Glutamatergic neuron (in vitro differentiated cells): ENCODE results near the gene CD79A. TPM values are rescaled to one million over a fixed set of nuclear protein-coding genes. Genes with fewer than 3 reads are reported as not detected.
"Not testable (repeated sequence)": the region's sequence is repeated elsewhere in the genome, so short reads cannot be mapped to it uniquely, and the experiment has no call there.

Experiments used
- DNase-seq: peaks from one replicate; pipeline ENCODE4 v3.0.0; 2022
- H3K27ac Mint-ChIP-seq: one replicate; pipeline ENCODE4 v1.8.0; 2020; ENCODE audit warnings: mild to moderate bottlenecking, mixed read lengths, inconsistent platforms; ENCODE audit not compliant: unreplicated experiment
- H3K27me3 Mint-ChIP-seq: one replicate; pipeline ENCODE4 v1.8.0; 2020; ENCODE audit warnings: mild to moderate bottlenecking, moderate library complexity, mixed read lengths, inconsistent platforms; ENCODE audit not compliant: unreplicated experiment
- H3K36me3 Mint-ChIP-seq: one replicate; pipeline ENCODE4 v1.8.0; 2020; ENCODE audit warnings: mild to moderate bottlenecking, mixed read lengths, inconsistent platforms; ENCODE audit not compliant: unreplicated experiment
- H3K4me1 Mint-ChIP-seq: one replicate; pipeline ENCODE4 v1.8.0; 2020; ENCODE audit warnings: mild to moderate bottlenecking, low read depth, mixed read lengths, inconsistent platforms; ENCODE audit not compliant: unreplicated experiment
- H3K4me3 Mint-ChIP-seq: one replicate; pipeline ENCODE4 v1.8.0; 2020; ENCODE audit warnings: mild to moderate bottlenecking, mixed read lengths, inconsistent platforms; ENCODE audit not compliant: unreplicated experiment
- H3K9me3 Mint-ChIP-seq: one replicate; pipeline ENCODE4 v1.8.0; 2020; ENCODE audit warnings: mild to moderate bottlenecking, moderate library complexity, mixed read lengths, inconsistent platforms; ENCODE audit not compliant: unreplicated experiment
- CTCF ChIP-seq: fragments of 200-600 bp; sonication (generic); IDR thresholded peaks from one replicate; pipeline ENCODE4 v1.5.0; 2021; ENCODE audit not compliant: partially characterized antibody, unreplicated experiment
- total RNA-seq: library from RNA; stranded (reverse); fragmentation: NEBNext Ultra II Directional; extraction: Animal tissue kit (Norgen Biotek cat#: 25700); gene quantifications from one replicate; pipeline ENCODE4 v1.2.1, GENCODE V29; 2021; ENCODE audit not compliant: unreplicated experiment

The CD79A gene
- total RNA-seq, 1 donor from 2014 or later, result not detected

- no peak for TF ChIP-seq CTCF
- peak overlapping the region; percentile 50 for H3K4me3 Mint-ChIP-seq
- DNase-seq, result no peak
- peaks cover 22% of the 10 kb centered on the region for H3K4me1 Mint-ChIP-seq
- H3K27me3 Mint-ChIP-seq, result peaks cover 22% of the 10 kb centered on the region
- H3K36me3 Mint-ChIP-seq, result no peaks in the 10 kb centered on the region
- no peak overlapping the region for H3K27ac Mint-ChIP-seq
- peaks cover 9% of the 10 kb centered on the region for H3K9me3 Mint-ChIP-seq
Measured at GRCh38 chr19:41911889-41912731, 35.0 kb downstream of the CD79A start.

- H3K9me3 Mint-ChIP-seq, result peaks cover 7% of the 10 kb centered on the region
- peaks cover 22% of the 10 kb centered on the region for H3K27me3 Mint-ChIP-seq
- DNase-seq, result peak; percentile 62
- peaks cover 20% of the 10 kb centered on the region for H3K4me1 Mint-ChIP-seq
- H3K4me3 Mint-ChIP-seq, result no peak overlapping the region
- no peak for TF ChIP-seq CTCF
- no peak overlapping the region for H3K27ac Mint-ChIP-seq
- no peaks in the 10 kb centered on the region for H3K36me3 Mint-ChIP-seq
Measured at GRCh38 chr19:41912899-41913537, 35.9 kb downstream of the CD79A start.

- Mint-ChIP-seq H3K4me3 (peak overlapping the region; percentile 5), H3K9me3 (peaks cover 7% of the 10 kb centered on the region), H3K4me1 (peaks cover 20% of the 10 kb centered on the region), H3K36me3 (no peaks in the 10 kb centered on the region), H3K27ac (peak overlapping the region; percentile 57), H3K27me3 (peaks cover 22% of the 10 kb centered on the region)
- no peak for TF ChIP-seq CTCF
- DNase-seq, result no peak
Measured at GRCh38 chr19:41913538-41914423, 36.7 kb downstream of the CD79A start.

- peak overlapping the region; percentile 57 for H3K27ac Mint-ChIP-seq
- H3K27me3 Mint-ChIP-seq, result peaks cover 22% of the 10 kb centered on the region
- H3K4me1 Mint-ChIP-seq, result peaks cover 20% of the 10 kb centered on the region
- H3K36me3 Mint-ChIP-seq, H3K9me3 Mint-ChIP-seq, DNase-seq: not testable (repeated sequence)
- H3K4me3 Mint-ChIP-seq, result peak overlapping the region; percentile 5
Measured at GRCh38 chr19:41914424-41914834, 37.4 kb downstream of the CD79A start.

GRCh38 chr19:41915021-41915775 is 38.1 kb downstream of the CD79A start:
- Mint-ChIP-seq H3K4me1 (peaks cover 20% of the 10 kb centered on the region), H3K36me3 (no peaks in the 10 kb centered on the region), H3K9me3 (peaks cover 7% of the 10 kb centered on the region), H3K4me3 (no peak overlapping the region), H3K27me3 (peaks cover 22% of the 10 kb centered on the region), H3K27ac (no peak overlapping the region)
- no peak for TF ChIP-seq CTCF
- DNase-seq, result no peak
